ENCODE data around the gene DYNC1LI1.

The DYNC1LI1 gene

GRCh38 chr3:32570421-32571191 lies at the start of gene DYNC1LI1:
DYNC1LI1 (minus strand) TSS chr3:32570858; CDS start chr3:32570770, 88 bp downstream.
- peak; percentile 99 for DNase-seq (ENCODE audit: low spot score)

- DNase-seq (ENCODE audit: low spot score), result no peak
These were observed 48.7 kb upstream of the DYNC1LI1 start for GRCh38 chr3:32619395-32619794.

GRCh38 chr3:32616267-32616962 lies 45.8 kb upstream of the DYNC1LI1 start:
- DNase-seq (ENCODE audit: low spot score), result no peak

GRCh38 chr3:32614956-32615355 lies 44.3 kb upstream of the DYNC1LI1 start:
- DNase-seq (ENCODE audit: low spot score), result no peak

- DNase-seq (ENCODE audit: low spot score), result no peak
These were observed 42.5 kb upstream of the DYNC1LI1 start for GRCh38 chr3:32613183-32613582.

GRCh38 chr3:32612547-32612946 lies 41.9 kb upstream of the DYNC1LI1 start:
- no peak for DNase-seq (ENCODE audit: low spot score)

- DNase-seq (ENCODE audit: low spot score), result no peak
These were observed 36.9 kb upstream of the DYNC1LI1 start for GRCh38 chr3:32607522-32607921.

GRCh38 chr3:32606960-32607359 lies 36.3 kb upstream of the DYNC1LI1 start:
- no peak for DNase-seq (ENCODE audit: low spot score)

GRCh38 chr3:32606277-32606676 lies 35.6 kb upstream of the DYNC1LI1 start:
- DNase-seq (ENCODE audit: low spot score), result no peak

GRCh38 chr3:32603064-32603463 lies 32.4 kb upstream of the DYNC1LI1 start:
- no peak for DNase-seq (ENCODE audit: low spot score)

GRCh38 chr3:32602206-32602605 lies 31.5 kb upstream of the DYNC1LI1 start:
- DNase-seq (ENCODE audit: low spot score), result no peak

GRCh38 chr3:32601722-32602121 lies 31.1 kb upstream of the DYNC1LI1 start:
- no peak for DNase-seq (ENCODE audit: low spot score)

- DNase-seq (ENCODE audit: low spot score), result no peak
These were observed 27.0 kb upstream of the DYNC1LI1 start for GRCh38 chr3:32597656-32598055.

- no peak for DNase-seq (ENCODE audit: low spot score)
These were observed 26.3 kb upstream of the DYNC1LI1 start for GRCh38 chr3:32596909-32597369.

GRCh38 chr3:32596282-32596908 lies 25.7 kb upstream of the DYNC1LI1 start:
- no peak for DNase-seq (ENCODE audit: low spot score)

- DNase-seq (ENCODE audit: low spot score), result no peak
These were observed 24.7 kb upstream of the DYNC1LI1 start for GRCh38 chr3:32595323-32595722.

GRCh38 chr3:32593903-32594525 lies 23.4 kb upstream of the DYNC1LI1 start:
- DNase-seq (ENCODE audit: low spot score), result no peak

- no peak for DNase-seq (ENCODE audit: low spot score)
These were observed 22.2 kb upstream of the DYNC1LI1 start for GRCh38 chr3:32592696-32593353.

- DNase-seq (ENCODE audit: low spot score), result no peak
These were observed 21.4 kb upstream of the DYNC1LI1 start for GRCh38 chr3:32592011-32592410.

- DNase-seq (ENCODE audit: low spot score), result no peak
These were observed 20.5 kb upstream of the DYNC1LI1 start for GRCh38 chr3:32591186-32591585.

- DNase-seq (ENCODE audit: low spot score), result no peak
These were observed 15.7 kb upstream of the DYNC1LI1 start for GRCh38 chr3:32586356-32586755.

- DNase-seq (ENCODE audit: low spot score), result no peak
These were observed 14.0 kb upstream of the DYNC1LI1 start for GRCh38 chr3:32584660-32585059.
